ENCODE results near the gene EBP. TPM values are rescaled to one million over a fixed set of nuclear protein-coding genes. Genes with fewer than 3 reads are reported as not detected.

EBP gene
- total and polyA plus RNA-seq, 2 experiments from 2014 or later = 128 to 176 TPM

GRCh38 chrX:48515842-48516241 lies 5.8 kb upstream of the EBP start:
- DNase-seq (ENCODE audit: low spot score) (no peak), ATAC-seq (no peak)
- Histone ChIP-seq H3K27me3 (ENCODE audit: insufficient read depth) (no peaks in the 10 kb centered on the region), H3K36me3 (ENCODE audit: insufficient read depth) (no peaks in the 10 kb centered on the region), H2AFZ (no peak overlapping the region), H3K4me2 (no peak overlapping the region), H3K4me3 (no peak overlapping the region), H3K4me1 (ENCODE audit: insufficient read depth) (no peaks in the 10 kb centered on the region), H3F3A (replicated peaks; ENCODE audit: low read depth) (no peaks in the 10 kb centered on the region), H3K79me2 (replicated peaks; ENCODE audit: insufficient read depth) (no peaks in the 10 kb centered on the region), H3K27ac (ENCODE audit: low read depth) (no peak overlapping the region), H3K9me2 (ENCODE audit: insufficient read depth) (no peaks in the 10 kb centered on the region), H4K20me1 (replicated peaks; ENCODE audit: insufficient read depth) (no peaks in the 10 kb centered on the region)
- H3K4me1 Mint-ChIP-seq = peaks cover 3% of the 10 kb centered on the region; the same call in 2 of the 3 replicates
- H3K27ac Mint-ChIP-seq = no peak overlapping the region
- H3K27me3 Mint-ChIP-seq (ENCODE audit: insufficient read depth, low read depth, poor library complexity) = peaks cover 6% of the 10 kb centered on the region
- peaks cover 10% of the 10 kb centered on the region; the same call in 2 of the 3 replicates for H3K36me3 Mint-ChIP-seq (ENCODE audit: low read depth)
- TF ChIP-seq CTCF (conservative IDR thresholded peaks at IDR 0.05; ENCODE audit: low read depth in 2 of 2) = no peak
- TF ChIP-seq REST (IDR thresholded peaks at IDR 0.05; ENCODE audit: unreplicated experiment) = no peak
- no peak for TF ChIP-seq ZNF462 (CRISPR knock-in tag; IDR thresholded peaks at IDR 0.05)
- no peak for TF ChIP-seq STAT1 (IDR thresholded peaks at IDR 0.05; ENCODE audit: unreplicated experiment)
- TF ChIP-seq EZH2phosphoT487 (IDR thresholded peaks at IDR 0.05; ENCODE audit: unreplicated experiment) = no peak
- no peak for TF ChIP-seq EZH2 (IDR thresholded peaks at IDR 0.05; ENCODE audit: low read depth, unreplicated experiment)
- TF ChIP-seq NANOG (IDR thresholded peaks at IDR 0.05; ENCODE audit: borderline replicate concordance) = no peak
- no peak for TF ChIP-seq ZNF114 (CRISPR knock-in tag; IDR thresholded peaks at IDR 0.05)
- TF ChIP-seq ZNF331 (CRISPR knock-in tag; IDR thresholded peaks at IDR 0.05; ENCODE audit: low read depth) = no peak
- TF ChIP-seq CREB1 (CRISPR knock-in tag; IDR thresholded peaks at IDR 0.05; ENCODE audit: low read depth) = no peak
- no peak for TF ChIP-seq JUNB (IDR thresholded peaks at IDR 0.05; ENCODE audit: unreplicated experiment)
- no peak for TF ChIP-seq ETS1 (IDR thresholded peaks at IDR 0.05)
- TF ChIP-seq POLR2AphosphoS5 (IDR thresholded peaks at IDR 0.05; ENCODE audit: low read depth) = no peak
- H3K4me3 Mint-ChIP-seq = no peak overlapping the region
- H3K9me3 Mint-ChIP-seq = no peaks in the 10 kb centered on the region

All from GM23338 (cell line).